A673 (cell line): ENCODE measurements around the gene GDF15. TPM values are rescaled to one million over a fixed set of nuclear protein-coding genes. Genes with fewer than 3 reads are reported as not detected.

ENCODE experiments used
- BruUV-seq: library from RNA; stranded (reverse); fragments of 400-500 nt; replicated peaks from 2 replicates; lab custom pipeline; 2021; lab: Mats Ljungman, UMichigan
- CTCF ChIA-PET: fragments of 300-600 bp; sonication (Branson Sonifier 250); formaldehyde crosslinking; loops from one replicate; lab custom pipeline; 2022; ENCODE audit warnings: antibody characterized with exemption; lab: Charles Lee
- POLR2A ChIA-PET: fragments of 300-600 bp; sonication (Branson Sonifier 250); formaldehyde crosslinking; loops from one replicate; lab custom pipeline; 2022; ENCODE audit warnings: antibody characterized with exemption; ENCODE audit not compliant: low non-redundant PET; lab: Charles Lee
- DNase-seq: peaks from one replicate; pipeline ENCODE4 v3.0.0-alpha.2; 2015; ENCODE audit warnings: low spot score
- H3K27ac ChIP-seq: fragments of 200-600 bp; sonication (generic); 2 replicates; pipeline ENCODE4 v1.5.1; 2016; ENCODE audit warnings: mixed run types, low read depth, mild to moderate bottlenecking, mixed read lengths, antibody characterized with exemption, low read length; ENCODE audit not compliant: poor library complexity, severe bottlenecking
- H3K27me3 ChIP-seq: fragments of 200-600 bp; sonication (generic); replicated peaks from 2 replicates; pipeline ENCODE4 v1.6.1; 2017; ENCODE audit warnings: mixed run types, low read depth, mild to moderate bottlenecking, mixed read lengths, antibody characterized with exemption, low read length; ENCODE audit not compliant: insufficient read depth, poor library complexity
- H3K36me3 ChIP-seq: fragments of 200-600 bp; sonication (generic); 2 replicates; pipeline ENCODE4 v1.6.1; 2016; ENCODE audit warnings: mixed run types, mild to moderate bottlenecking, mixed read lengths, antibody characterized with exemption, low read length; ENCODE audit not compliant: insufficient read depth, poor library complexity, severe bottlenecking
- H3K4me1 ChIP-seq: fragments of 200-600 bp; sonication (generic); 2 replicates; pipeline ENCODE4 v1.6.1; 2017; ENCODE audit warnings: mixed run types, mild to moderate bottlenecking, mixed read lengths, antibody characterized with exemption, low read length; ENCODE audit not compliant: insufficient read depth, poor library complexity, severe bottlenecking
- H3K4me3 ChIP-seq: fragments of 200-600 bp; sonication (generic); 2 replicates; pipeline ENCODE4 v1.5.1; 2016; ENCODE audit warnings: low read depth, mixed run types, mild to moderate bottlenecking, mixed read lengths, low read length; ENCODE audit not compliant: poor library complexity, severe bottlenecking
- H3K9me3 ChIP-seq: fragments of 200-600 bp; sonication (generic); 2 replicates; pipeline ENCODE4 v1.6.1; 2016; ENCODE audit warnings: mixed run types, low read depth, mild to moderate bottlenecking, mixed read lengths, antibody characterized with exemption, low read length; ENCODE audit not compliant: poor library complexity, severe bottlenecking
- CTCF ChIP-seq: fragments of 300-800, 200-600 bp; sonication (generic); conservative IDR thresholded peaks from 2 replicates; pipeline ENCODE4 v1.5.1; 2017; ENCODE audit warnings: low read depth, mild to moderate bottlenecking, antibody characterized with exemption, low read length, moderate library complexity, mixed read lengths
- EZH2 ChIP-seq: fragments of 200-600 bp; sonication (generic); IDR thresholded peaks from 2 replicates; pipeline ENCODE4 v1.6.1; 2017; ENCODE audit warnings: borderline replicate concordance, low read depth, mild to moderate bottlenecking, mixed read lengths, antibody characterized with exemption, low read length; ENCODE audit not compliant: poor library complexity, severe bottlenecking
- intact Hi-C: fragments of 100-400 bp; cut with micrococcal nuclease; formaldehyde crosslinking; loops from one replicate; pipeline ENCODE4 v1.10.0; 2022; ENCODE audit not compliant: unreplicated experiment
- total RNA-seq: library from RNA; stranded (reverse); gene quantifications from 2 replicates; pipeline ENCODE4 v1.2.3, GENCODE V29; 2021

GDF15 gene
- total RNA-seq, 1 experiment from 2014 or later, result 4.0 TPM

- DNase-seq, result no peak
- peaks cover 10% of the 10 kb centered on the region for H3K36me3 ChIP-seq
- H3K27me3 ChIP-seq, result no peaks in the 10 kb centered on the region
- H3K4me1 ChIP-seq, result peaks cover 89% of the 10 kb centered on the region
- no TSS peak for BruUV-seq
- no peak overlapping the region for H3K4me3 ChIP-seq
- H3K9me3 ChIP-seq, result no peaks in the 10 kb centered on the region
- intact Hi-C loops, result no loop called here
- POLR2A ChIA-PET, result no interaction called here
- no peak for TF ChIP-seq EZH2
- TF ChIP-seq CTCF, result no peak
- CTCF ChIA-PET, result no interaction called here
- peak overlapping the region; percentile 56 for H3K27ac ChIP-seq
These were observed 40.4 kb downstream of the GDF15 start for GRCh38 chr19:18426416-18426767.

- no peak for DNase-seq
- POLR2A ChIA-PET, result no interaction called here
- no peaks in the 10 kb centered on the region for H3K27me3 ChIP-seq
- intact Hi-C loops, result no loop called here
- no TSS peak for BruUV-seq
- H3K4me1 ChIP-seq, result peaks cover 89% of the 10 kb centered on the region
- CTCF ChIA-PET, result no interaction called here
- peaks cover 13% of the 10 kb centered on the region for H3K36me3 ChIP-seq
- TF ChIP-seq EZH2 (no peak), CTCF (no peak)
- peak overlapping the region; percentile 56 for H3K27ac ChIP-seq
- H3K4me3 ChIP-seq, result no peak overlapping the region
- no peaks in the 10 kb centered on the region for H3K9me3 ChIP-seq
These were observed 41.3 kb downstream of the GDF15 start for GRCh38 chr19:18427080-18427742.

- ChIA-PET POLR2A (no interaction called here), CTCF (no interaction called here)
- H3K36me3 ChIP-seq, result peaks cover 14% of the 10 kb centered on the region
- H3K9me3 ChIP-seq, result no peaks in the 10 kb centered on the region
- no peak overlapping the region for H3K4me3 ChIP-seq
- no TSS peak for BruUV-seq
- no peak for DNase-seq
- peaks cover 88% of the 10 kb centered on the region for H3K4me1 ChIP-seq
- TF ChIP-seq EZH2, result no peak
- no peak for TF ChIP-seq CTCF
- peak overlapping the region; percentile 56 for H3K27ac ChIP-seq
- intact Hi-C loops, result no loop called here
- no peaks in the 10 kb centered on the region for H3K27me3 ChIP-seq
These were observed 41.8 kb downstream of the GDF15 start for GRCh38 chr19:18427743-18428113.
